ENCODE measurements around the gene BABAM2.

Gene BABAM2

GRCh38 chr2:28364610-28365009 lies 474.1 kb downstream of the BABAM2 start (continued):
- TF ChIP-seq ZNF148 (tag by site-specific recombination; IDR thresholded peaks at IDR 0.05; ENCODE audit: borderline replicate concordance) (no peak), ZNF768 (tag by site-specific recombination; IDR thresholded peaks at IDR 0.05) (no peak), TCF7L2 (IDR thresholded peaks at IDR 0.05; ENCODE audit: borderline replicate concordance, low read depth, low read length) (no peak), ZNF558 (tag by site-specific recombination; IDR thresholded peaks at IDR 0.05) (no peak), ZNF580 (tag by site-specific recombination; IDR thresholded peaks at IDR 0.05) (no peak), KLF9 (tag by site-specific recombination; IDR thresholded peaks at IDR 0.05; ENCODE audit: low read depth) (no peak)

GRCh38 chr2:28365158-28365557 lies 474.6 kb downstream of the BABAM2 start:
- H3K4me1 ChIP-seq (ENCODE audit: control insufficient read depth, insufficient read depth, low read length) = no peaks in the 10 kb centered on the region
- H3K27ac ChIP-seq (ENCODE audit: extremely low read depth, low read depth, low read length) = no peak overlapping the region
- H3K4me3 ChIP-seq (ENCODE audit: low read depth, low read length) = no peak overlapping the region
- ChIA-PET POLR2A (interaction anchor here (0.6 kb wide), 1 partner anchor 8 kb away, joined by 3 read pairs; no protein-coding TSS in a partner anchor), CTCF (interaction anchor here (0.8 to 1.2 kb wide), 2 partner anchors 24 to 31 kb away, joined by 3 to 4 read pairs; no protein-coding TSS in a partner anchor)
- TF ChIP-seq ZNF521 (tag by site-specific recombination; IDR thresholded peaks at IDR 0.05) = no peak
- TF ChIP-seq WT1 (tag by site-specific recombination; IDR thresholded peaks at IDR 0.05) = no peak
- no peak for TF ChIP-seq ZNF274 (IDR thresholded peaks at IDR 0.05; ENCODE audit: low read length)
- TF ChIP-seq ZNF274 (tag by site-specific recombination; IDR thresholded peaks at IDR 0.05; ENCODE audit: borderline replicate concordance) = no peak
- TF ChIP-seq ZNF514 (tag by site-specific recombination; IDR thresholded peaks at IDR 0.05) = no peak
- TF ChIP-seq ZSCAN5A (tag by site-specific recombination; IDR thresholded peaks at IDR 0.05) = no peak
- TF ChIP-seq ZNF112 (tag by site-specific recombination; IDR thresholded peaks at IDR 0.05) = no peak
- TF ChIP-seq MEIS1 (CRISPR knock-in tag; IDR thresholded peaks at IDR 0.05; ENCODE audit: borderline replicate concordance) = no peak
- TF ChIP-seq ZBTB17 (tag by site-specific recombination; IDR thresholded peaks at IDR 0.05) = no peak
- TF ChIP-seq ZNF473 (tag by site-specific recombination; IDR thresholded peaks at IDR 0.05) = no peak
- TF ChIP-seq ZNF280C (tag by site-specific recombination; IDR thresholded peaks at IDR 0.05) = no peak
- TF ChIP-seq ZNF513 (tag by site-specific recombination; IDR thresholded peaks at IDR 0.05) = no peak
- TF ChIP-seq ZNF335 (tag by site-specific recombination; conservative IDR thresholded peaks at IDR 0.05) = no peak
- TF ChIP-seq ZNF777 (tag by site-specific recombination; IDR thresholded peaks at IDR 0.05; ENCODE audit: borderline replicate concordance) = no peak
- no peak for TF ChIP-seq ZNF530 (tag by site-specific recombination; IDR thresholded peaks at IDR 0.05; ENCODE audit: low read depth)
- no peaks in the 10 kb centered on the region for H3K36me3 ChIP-seq (ENCODE audit: control insufficient read depth in 2 of 2, insufficient read depth in 1 of 2, low read length in 2 of 2)
- H3K9me3 ChIP-seq (ENCODE audit: control insufficient read depth, insufficient read depth, low read depth, low read length) = no peaks in the 10 kb centered on the region
